ENCODE measurements around the gene CTNNBIP1. TPM values are rescaled to one million over a fixed set of nuclear protein-coding genes. Genes with fewer than 3 reads are reported as not detected.
A peak's percentile ranks its signal among the peaks of the same experiment; 100 is the strongest.

CTNNBIP1 gene
- total RNA-seq, 6 experiments from 2014 or later: 19.7 to 25.5 (median 21.4) TPM

- peak; percentile 55 for DNase-seq
- TF ChIP-seq CTCF (IDR thresholded peaks at IDR 0.05): no peak
- Mint-ChIP-seq H3K27ac (no peak overlapping the region; the same call in 1 of the 2 replicates), H3K27me3 (ENCODE audit: insufficient read depth) (no peaks in the 10 kb centered on the region; the same call in 1 of the 2 replicates), H3K4me1 (ENCODE audit: low read depth) (peaks cover 5% of the 10 kb centered on the region; the same call in 1 of the 2 replicates), H3K4me3 (no peak overlapping the region), H3K9me3 (no peaks in the 10 kb centered on the region), H3K36me3 (ENCODE audit: low read depth) (peaks cover 14% of the 10 kb centered on the region)
Observed at GRCh38 chr1:9852410-9853248, 57.4 kb downstream of the CTNNBIP1 start.

GRCh38 chr1:9852004-9852403 is 58.1 kb downstream of the CTNNBIP1 start:
- TF ChIP-seq CTCF (IDR thresholded peaks at IDR 0.05): no peak
- no peaks in the 10 kb centered on the region for H3K9me3 Mint-ChIP-seq
- peaks cover 13% of the 10 kb centered on the region for H3K36me3 Mint-ChIP-seq (ENCODE audit: low read depth)
- H3K27ac Mint-ChIP-seq: no peak overlapping the region; the same call in 1 of the 2 replicates
- DNase-seq: no peak
- H3K27me3 Mint-ChIP-seq (ENCODE audit: insufficient read depth): no peaks in the 10 kb centered on the region; the same call in 1 of the 2 replicates
- no peak overlapping the region for H3K4me3 Mint-ChIP-seq
- H3K4me1 Mint-ChIP-seq (ENCODE audit: low read depth): peaks cover 5% of the 10 kb centered on the region; the same call in 1 of the 2 replicates

DNA sequence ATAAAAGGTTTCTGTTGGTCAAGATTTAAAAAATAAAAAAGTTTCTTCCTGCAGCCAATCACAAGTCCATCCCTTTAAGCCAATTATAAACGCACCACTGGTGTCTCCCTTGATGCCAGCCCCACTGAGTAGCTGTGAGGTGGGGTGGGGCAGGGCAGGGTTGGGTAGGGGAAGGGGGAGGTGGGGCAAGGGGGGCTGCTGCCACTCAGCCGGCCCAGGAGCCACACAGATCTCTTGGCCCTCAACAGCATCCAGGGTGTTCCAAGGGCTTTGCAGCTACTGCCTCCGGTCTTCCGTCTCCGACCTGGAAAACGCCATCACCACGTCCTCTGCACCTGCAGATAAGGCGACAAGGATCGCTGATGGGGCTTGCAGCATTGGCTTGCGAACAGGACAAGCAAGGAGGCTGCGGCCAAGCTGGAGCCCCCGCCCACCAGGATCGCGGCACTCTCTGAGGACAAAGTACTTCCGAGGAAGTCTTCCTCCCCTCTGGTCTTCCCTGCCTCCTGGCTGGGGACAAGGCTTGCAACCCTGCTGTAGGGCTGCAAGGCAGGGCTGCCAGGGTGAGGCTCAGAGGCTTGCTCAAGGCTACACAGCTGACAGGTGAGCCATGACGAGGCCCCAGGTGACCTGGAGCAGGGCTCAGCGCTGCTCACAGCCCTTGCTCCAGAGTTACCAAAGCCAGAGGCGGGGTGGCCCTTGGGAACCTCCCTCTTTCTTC is 59.5 kb downstream of the CTNNBIP1 start:
- Mint-ChIP-seq H3K4me1 (ENCODE audit: low read depth) (peaks cover 5% of the 10 kb centered on the region; the same call in 1 of the 2 replicates), H3K9me3 (no peaks in the 10 kb centered on the region), H3K36me3 (ENCODE audit: low read depth) (peaks cover 13% of the 10 kb centered on the region), H3K27me3 (ENCODE audit: insufficient read depth) (peaks cover 1% of the 10 kb centered on the region; the same call in 1 of the 2 replicates), H3K4me3 (no peak overlapping the region), H3K27ac (no peak overlapping the region)
- no peak for DNase-seq
- no peak for TF ChIP-seq CTCF (IDR thresholded peaks at IDR 0.05)

DNA sequence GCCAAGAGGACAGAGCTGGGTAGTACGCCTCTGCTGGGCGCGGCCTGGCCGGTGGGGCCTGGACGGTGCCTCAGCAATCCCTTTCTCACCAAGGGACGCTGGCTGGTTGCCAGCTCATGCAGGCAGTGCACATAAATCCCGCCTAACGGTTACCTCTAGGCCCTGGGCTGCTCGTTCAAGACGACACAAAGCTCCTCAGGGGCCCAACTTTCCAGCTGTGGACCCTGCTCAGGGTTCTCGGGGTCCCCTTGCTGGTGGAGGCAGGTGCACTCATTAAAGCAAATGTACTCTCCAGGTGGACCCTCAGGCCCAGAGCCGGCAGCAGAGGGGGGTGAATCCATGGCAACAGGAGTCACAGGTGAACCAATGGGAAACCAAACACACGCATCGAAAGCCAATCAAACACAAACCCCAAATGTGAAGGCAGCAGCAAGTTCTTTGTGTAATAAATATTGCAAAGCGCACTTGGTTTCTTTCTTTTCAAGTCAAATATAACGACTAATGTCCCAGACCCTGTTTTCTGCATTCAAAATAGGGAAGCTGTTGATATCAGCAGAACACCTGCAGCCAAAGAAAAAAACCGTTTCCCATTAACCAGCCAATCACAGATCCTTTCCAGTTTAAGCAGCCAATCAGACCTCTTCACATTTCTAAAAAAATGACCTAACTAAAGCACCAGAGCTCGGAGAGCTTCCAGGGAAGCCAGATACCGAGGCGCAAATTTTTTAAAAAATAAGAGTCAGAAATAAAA is 60.2 kb downstream of the CTNNBIP1 start:
- DNase-seq: no peak
- Mint-ChIP-seq H3K9me3 (no peaks in the 10 kb centered on the region), H3K4me3 (no peak overlapping the region), H3K4me1 (ENCODE audit: low read depth) (peaks cover 5% of the 10 kb centered on the region; the same call in 1 of the 2 replicates), H3K27me3 (ENCODE audit: insufficient read depth) (peaks cover 4% of the 10 kb centered on the region; the same call in 1 of the 2 replicates), H3K36me3 (ENCODE audit: low read depth) (peaks cover 13% of the 10 kb centered on the region), H3K27ac (no peak overlapping the region)
- no peak for TF ChIP-seq CTCF (IDR thresholded peaks at IDR 0.05)

DNA sequence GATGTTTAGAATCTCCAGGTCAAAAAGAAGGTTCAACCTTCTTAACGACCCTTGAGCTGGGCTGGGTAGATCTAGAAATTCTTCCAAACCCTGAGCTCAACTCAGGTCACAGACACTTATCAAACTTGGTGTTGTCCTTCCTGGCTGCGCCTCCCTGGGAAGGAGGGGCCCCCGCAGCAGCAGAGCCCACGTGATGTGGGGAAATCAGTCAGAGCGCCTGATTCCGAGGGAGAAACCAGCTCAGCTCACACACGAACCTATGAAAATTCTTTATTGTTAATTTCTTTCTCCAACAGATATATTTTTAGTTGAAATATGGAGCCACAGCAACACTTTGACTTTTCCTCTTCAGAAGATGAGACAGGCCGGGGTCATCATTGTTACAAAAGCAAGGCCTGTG is 62.0 kb downstream of the CTNNBIP1 start:
- Mint-ChIP-seq H3K27ac (no peak overlapping the region), H3K4me1 (ENCODE audit: low read depth) (peaks cover 5% of the 10 kb centered on the region; the same call in 1 of the 2 replicates)

More for the DNA sequence above, 62.0 kb downstream of the CTNNBIP1 start:
- Mint-ChIP-seq H3K27me3 (ENCODE audit: insufficient read depth) (peaks cover 5% of the 10 kb centered on the region; the same call in 1 of the 2 replicates), H3K9me3 (no peaks in the 10 kb centered on the region), H3K4me3 (no peak overlapping the region), H3K36me3 (ENCODE audit: low read depth) (no peaks in the 10 kb centered on the region)
- TF ChIP-seq CTCF (IDR thresholded peaks at IDR 0.05): no peak
- no peak for DNase-seq
